ENCODE results near the gene SLC38A2.

DNA sequence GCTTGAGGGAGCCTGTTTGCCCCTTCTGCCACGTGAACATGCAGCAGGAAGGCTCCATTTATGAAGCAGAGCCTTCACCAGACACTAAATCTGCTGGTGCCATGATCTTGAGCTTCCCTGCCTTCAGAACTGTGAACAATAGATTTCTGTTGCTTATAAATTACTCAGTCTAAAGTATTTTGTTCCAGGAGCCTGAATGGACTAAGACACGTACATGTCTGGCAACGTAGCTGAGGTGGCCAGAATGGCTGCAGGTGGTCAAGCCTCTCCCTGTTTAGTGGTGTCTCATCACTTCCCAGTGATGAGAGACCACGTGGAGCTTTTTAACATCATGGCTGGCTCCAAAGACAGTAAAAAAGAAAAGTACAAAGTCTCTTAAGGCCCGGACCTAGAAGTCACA is 32.2 kb upstream of the SLC38A2 start:
- TF ChIP-seq, protein P1, sequence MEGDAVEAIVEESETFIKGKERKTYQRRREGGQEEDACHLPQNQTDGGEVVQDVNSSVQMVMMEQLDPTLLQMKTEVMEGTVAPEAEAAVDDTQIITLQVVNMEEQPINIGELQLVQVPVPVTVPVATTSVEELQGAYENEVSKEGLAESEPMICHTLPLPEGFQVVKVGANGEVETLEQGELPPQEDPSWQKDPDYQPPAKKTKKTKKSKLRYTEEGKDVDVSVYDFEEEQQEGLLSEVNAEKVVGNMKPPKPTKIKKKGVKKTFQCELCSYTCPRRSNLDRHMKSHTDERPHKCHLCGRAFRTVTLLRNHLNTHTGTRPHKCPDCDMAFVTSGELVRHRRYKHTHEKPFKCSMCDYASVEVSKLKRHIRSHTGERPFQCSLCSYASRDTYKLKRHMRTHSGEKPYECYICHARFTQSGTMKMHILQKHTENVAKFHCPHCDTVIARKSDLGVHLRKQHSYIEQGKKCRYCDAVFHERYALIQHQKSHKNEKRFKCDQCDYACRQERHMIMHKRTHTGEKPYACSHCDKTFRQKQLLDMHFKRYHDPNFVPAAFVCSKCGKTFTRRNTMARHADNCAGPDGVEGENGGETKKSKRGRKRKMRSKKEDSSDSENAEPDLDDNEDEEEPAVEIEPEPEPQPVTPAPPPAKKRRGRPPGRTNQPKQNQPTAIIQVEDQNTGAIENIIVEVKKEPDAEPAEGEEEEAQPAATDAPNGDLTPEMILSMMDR (IDR thresholded peaks at IDR 0.05) = no peak
- no peak for TF ChIP-seq EP300 (IDR thresholded peaks at IDR 0.05)
- no peak for TF ChIP-seq POLR2A (IDR thresholded peaks at IDR 0.05)
